ENCODE results near the gene CRYBA2. TPM values are rescaled to one million over a fixed set of nuclear protein-coding genes. Genes with fewer than 3 reads are reported as not detected.

The CRYBA2 gene
- total RNA-seq, 4 donors from 2014 or later, result not detected

DNA sequence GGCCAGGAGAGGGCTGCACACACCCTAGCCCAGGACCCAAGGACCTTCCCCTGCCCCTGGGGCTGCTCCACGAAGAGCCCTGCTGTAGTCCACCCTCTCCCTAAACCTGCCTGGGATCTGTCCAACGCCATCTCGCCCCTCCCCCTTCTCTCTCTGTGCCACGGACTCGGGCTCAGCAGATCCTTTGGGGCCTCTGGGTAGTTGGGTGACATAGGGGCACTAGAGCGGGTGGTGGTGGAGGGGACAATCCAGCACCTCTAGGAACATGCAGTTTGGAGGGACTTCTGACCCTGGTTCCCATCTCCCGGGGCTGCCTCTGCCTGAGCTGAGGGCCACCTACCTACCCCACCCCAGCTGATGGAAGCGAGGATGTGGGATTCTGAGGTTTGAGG, 7.3 kb upstream of the CRYBA2 start:
- no peak overlapping the region for H3K27ac ChIP-seq
- DNase-seq, result no peak
- no peaks in the 10 kb centered on the region for H3K36me3 ChIP-seq
- no peak overlapping the region for H3K4me3 ChIP-seq
- H3K9me3 ChIP-seq, result no peaks in the 10 kb centered on the region
- no peak for ATAC-seq
- TF ChIP-seq, protein P1, sequence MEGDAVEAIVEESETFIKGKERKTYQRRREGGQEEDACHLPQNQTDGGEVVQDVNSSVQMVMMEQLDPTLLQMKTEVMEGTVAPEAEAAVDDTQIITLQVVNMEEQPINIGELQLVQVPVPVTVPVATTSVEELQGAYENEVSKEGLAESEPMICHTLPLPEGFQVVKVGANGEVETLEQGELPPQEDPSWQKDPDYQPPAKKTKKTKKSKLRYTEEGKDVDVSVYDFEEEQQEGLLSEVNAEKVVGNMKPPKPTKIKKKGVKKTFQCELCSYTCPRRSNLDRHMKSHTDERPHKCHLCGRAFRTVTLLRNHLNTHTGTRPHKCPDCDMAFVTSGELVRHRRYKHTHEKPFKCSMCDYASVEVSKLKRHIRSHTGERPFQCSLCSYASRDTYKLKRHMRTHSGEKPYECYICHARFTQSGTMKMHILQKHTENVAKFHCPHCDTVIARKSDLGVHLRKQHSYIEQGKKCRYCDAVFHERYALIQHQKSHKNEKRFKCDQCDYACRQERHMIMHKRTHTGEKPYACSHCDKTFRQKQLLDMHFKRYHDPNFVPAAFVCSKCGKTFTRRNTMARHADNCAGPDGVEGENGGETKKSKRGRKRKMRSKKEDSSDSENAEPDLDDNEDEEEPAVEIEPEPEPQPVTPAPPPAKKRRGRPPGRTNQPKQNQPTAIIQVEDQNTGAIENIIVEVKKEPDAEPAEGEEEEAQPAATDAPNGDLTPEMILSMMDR (IDR thresholded peaks at IDR 0.05 in 4 of 5, conservative IDR thresholded peaks at IDR 0.05 in 1 of 5), result no peak
- TF ChIP-seq POLR2A (IDR thresholded peaks at IDR 0.05), result no peak
- H3K4me1 ChIP-seq, result peaks cover 5 to 18% of the 10 kb centered on the region in 2 donors
- peaks cover 46 to 65% (median 51%) of the 10 kb centered on the region in 3 donors for H3K27me3 ChIP-seq
- in situ Hi-C loops (cut with MboI; ENCODE audit: low sequenced_read_pairs in 4 of 4), result loop anchor here in 1 of 4 donors (25.0 kb wide), 1 partner anchor 312 kb away; the partner anchor contains the start of gene PTPRN
- intact Hi-C loops (cut with DNase I; ENCODE audit: low total_unique reads), result no loop called here

DNA sequence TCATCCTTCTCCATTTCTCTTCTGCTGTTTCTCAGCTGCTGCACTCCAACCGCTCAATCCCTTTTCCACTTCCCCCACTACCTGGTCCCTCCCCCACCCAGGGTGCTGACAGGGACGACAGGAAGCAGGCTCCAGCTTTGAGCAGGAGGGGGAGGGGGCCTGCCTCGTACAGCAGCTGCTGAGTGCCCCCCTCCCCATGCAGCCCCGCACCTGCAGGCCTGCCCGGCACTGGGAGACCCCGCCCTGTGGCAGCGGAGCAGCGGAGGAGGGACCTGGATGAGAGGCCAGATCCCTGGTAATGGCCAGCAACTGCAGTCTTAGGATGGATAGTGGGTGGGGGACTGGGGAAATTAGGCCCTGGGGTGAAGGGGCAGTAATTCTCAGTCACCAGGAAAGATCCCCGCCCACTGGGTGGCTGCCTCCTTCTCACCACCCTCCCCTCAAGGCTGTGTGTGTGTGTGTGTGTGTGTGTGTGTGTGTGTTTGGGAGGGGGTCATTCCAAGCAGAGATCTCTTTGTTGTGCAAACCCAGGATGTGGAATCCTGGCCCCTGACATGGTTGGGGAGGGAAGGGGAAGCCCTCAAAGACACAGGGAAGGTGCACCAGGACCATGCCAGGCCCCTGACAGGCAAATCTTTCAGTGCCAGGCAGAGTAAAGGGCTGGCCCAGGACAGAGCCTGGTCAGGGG, 6.8 kb upstream of the CRYBA2 start:
- ATAC-seq, result no peak
- intact Hi-C loops (cut with DNase I; ENCODE audit: low total_unique reads), result loop anchor here (5.0 to 10.0 kb wide), 2 partner anchors 252 to 295 kb away; partner anchors contain the start of genes TUBA4A and TUBA4B
- in situ Hi-C loops (cut with MboI; ENCODE audit: low sequenced_read_pairs in 4 of 4), result loop anchor here in 1 of 4 donors (25.0 kb wide), 1 partner anchor 312 kb away; the partner anchor contains the start of gene PTPRN

GRCh38 chr2:218999021-218999880, 6.0 kb upstream of the CRYBA2 start:
- Histone ChIP-seq H3K9me3 (no peaks in the 10 kb centered on the region), H3K27ac (no peak overlapping the region), H3K36me3 (no peaks in the 10 kb centered on the region), H3K4me3 (no peak overlapping the region), H3K27me3 (peaks cover 46 to 64% (median 54%) of the 10 kb centered on the region in 3 donors), H3K4me1 (peaks cover 5 to 18% of the 10 kb centered on the region in 2 donors)
- TF ChIP-seq, protein P1 (IDR thresholded peaks at IDR 0.05 in 4 of 5, conservative IDR thresholded peaks at IDR 0.05 in 1 of 5), result no peak
- no peak for TF ChIP-seq POLR2A (IDR thresholded peaks at IDR 0.05)
- in situ Hi-C loops (cut with MboI; ENCODE audit: low sequenced_read_pairs in 4 of 4), result no loop called here
- DNase-seq, result no peak
- intact Hi-C loops (cut with DNase I; ENCODE audit: low total_unique reads), result loop anchor here (5.0 to 10.0 kb wide), 2 partner anchors 253 to 296 kb away; partner anchors contain the start of genes TUBA4A and TUBA4B
- ATAC-seq, result no peak

More for the DNA sequence above, 6.8 kb upstream of the CRYBA2 start:
- Histone ChIP-seq H3K27me3 (peaks cover 46 to 65% (median 54%) of the 10 kb centered on the region in 3 donors), H3K4me1 (peaks cover 5 to 18% of the 10 kb centered on the region in 2 donors), H3K9me3 (no peaks in the 10 kb centered on the region), H3K27ac (no peak overlapping the region), H3K36me3 (no peaks in the 10 kb centered on the region), H3K4me3 (no peak overlapping the region)
- no peak for TF ChIP-seq POLR2A (IDR thresholded peaks at IDR 0.05)
- TF ChIP-seq, protein P1 (IDR thresholded peaks at IDR 0.05 in 4 of 5, conservative IDR thresholded peaks at IDR 0.05 in 1 of 5), result no peak
- no peak for DNase-seq

DNA sequence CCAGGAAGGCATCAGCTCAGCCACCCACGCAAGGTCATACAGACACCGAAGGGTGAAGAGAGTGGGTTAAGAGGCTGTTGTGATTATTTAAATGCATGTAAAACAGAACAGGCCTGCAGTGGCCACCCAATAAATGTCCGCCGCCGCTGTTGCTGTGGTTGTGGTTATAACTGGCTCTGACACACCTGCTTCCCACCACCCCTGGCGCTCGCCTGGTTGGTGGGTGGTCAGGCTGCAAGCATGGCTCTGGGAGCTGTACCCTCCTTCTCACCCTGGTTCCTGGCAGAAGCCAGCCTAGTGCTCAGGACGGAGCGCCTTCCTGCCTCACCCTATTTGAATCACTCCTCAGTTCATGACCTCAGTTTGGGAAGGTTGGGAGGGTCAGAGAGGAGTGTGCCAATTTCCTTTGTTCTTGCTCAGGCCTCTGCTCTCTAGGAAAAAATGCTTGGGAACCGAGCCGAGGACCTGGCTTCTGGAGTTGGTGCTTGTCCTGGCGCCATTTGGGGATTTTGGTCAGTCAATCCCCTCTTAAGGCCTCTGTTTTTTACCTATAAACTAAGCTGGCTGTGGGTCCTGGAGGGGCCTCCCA, 5.3 kb upstream of the CRYBA2 start:
- intact Hi-C loops (cut with DNase I; ENCODE audit: low total_unique reads), result loop anchor here (5.0 to 10.0 kb wide), 2 partner anchors 254 to 296 kb away; partner anchors contain the start of genes TUBA4A and TUBA4B

More for the DNA sequence above, 5.3 kb upstream of the CRYBA2 start:
- Histone ChIP-seq H3K36me3 (no peaks in the 10 kb centered on the region), H3K4me1 (peaks cover 5 to 23% of the 10 kb centered on the region in 2 donors), H3K9me3 (no peaks in the 10 kb centered on the region), H3K27ac (no peak overlapping the region), H3K4me3 (no peak overlapping the region), H3K27me3 (peaks cover 46 to 64% (median 54%) of the 10 kb centered on the region in 3 donors)
- TF ChIP-seq, protein P1 (IDR thresholded peaks at IDR 0.05 in 4 of 5, conservative IDR thresholded peaks at IDR 0.05 in 1 of 5), result no peak
- TF ChIP-seq POLR2A (IDR thresholded peaks at IDR 0.05), result no peak
- ATAC-seq (no peak), DNase-seq (no peak)
- in situ Hi-C loops (cut with MboI; ENCODE audit: low sequenced_read_pairs in 4 of 4), result no loop called here

All from gastrocnemius medialis (tissue), 4 donors.